Panc1 (cell line): Measurements from ENCODE around the gene CTAGE15. TPM values are rescaled to one million over a fixed set of nuclear protein-coding genes. Genes with fewer than 3 reads are reported as not detected.
A peak's percentile ranks its signal among the peaks of the same experiment; 100 is the strongest.
"Not testable (repeated sequence)": the region's sequence is repeated elsewhere in the genome, so short reads cannot be mapped to it uniquely, and the experiment has no call there.

ENCODE experiments used
- ATAC-seq: fragments of 200-7000 bp; cut with Tn5 transposase; 2 replicates; pipeline ENCODE4 v1.9.1; 2020; ENCODE audit warnings: mild to moderate bottlenecking, moderate library complexity
- BruUV-seq: library from RNA; stranded (reverse); fragments of 400-500 nt; replicated peaks from 2 replicates; lab custom pipeline; 2021; lab: Mats Ljungman, UMichigan
- CTCF ChIA-PET: fragments of 300-600 bp; sonication (Branson Sonifier 250); formaldehyde crosslinking; loops from one replicate; lab custom pipeline; 2022; ENCODE audit warnings: antibody characterized with exemption; lab: Charles Lee
- POLR2A ChIA-PET: fragments of 300-600 bp; sonication (Branson Sonifier 250); formaldehyde crosslinking; loops from one replicate; lab custom pipeline; 2022; ENCODE audit warnings: antibody characterized with exemption; lab: Charles Lee
- DNase-seq: peaks from one replicate; pipeline ENCODE4 v3.0.0-alpha.2; 2010; ENCODE audit warnings: low read depth, low spot score
- H3K27ac ChIP-seq: 2 replicates; pipeline ENCODE4 v1.5.1; 2011; ENCODE audit warnings: mild to moderate bottlenecking, low read length, inconsistent platforms
- H3K27me3 ChIP-seq: fragments of 200-500 bp; sonication (Bioruptor generic); 2 replicates; pipeline ENCODE4 v1.6.0; 2014; ENCODE audit warnings: low read length, inconsistent platforms; ENCODE audit not compliant: control insufficient read depth, insufficient read depth
- H3K36me3 ChIP-seq: fragments of 200-500 bp; sonication (Bioruptor generic); 2 replicates; pipeline ENCODE4 v1.5.1; 2014; ENCODE audit warnings: inconsistent platforms, mild to moderate bottlenecking, low read length, moderate library complexity; ENCODE audit not compliant: control insufficient read depth, insufficient read depth
- H3K4me1 ChIP-seq: 2 replicates; pipeline ENCODE4 v1.5.1; 2011; ENCODE audit warnings: inconsistent platforms, mild to moderate bottlenecking, low read length, moderate library complexity; ENCODE audit not compliant: control insufficient read depth, insufficient read depth
- H3K4me3 ChIP-seq, 2 experiments: 2 replicates each; pipeline ENCODE4 v1.5.1; 2011 to 2012; ENCODE audit warnings: low read depth in 2 of 2, low read length in 2 of 2, mild to moderate bottlenecking in 2 of 2, inconsistent platforms in 1 of 2, moderate library complexity in 1 of 2
- H3K9me3 ChIP-seq: fragments of 200-500 bp; sonication (Bioruptor generic); 2 replicates; pipeline ENCODE4 v1.5.1; 2014; ENCODE audit warnings: low read depth, mild to moderate bottlenecking, inconsistent platforms, low read length, moderate library complexity; ENCODE audit not compliant: control insufficient read depth, insufficient read depth
- in situ Hi-C: cut with HindIII; loops from 2 replicates; pipeline ENCODE4 v1.10.0; 2016; ENCODE audit warnings: low sequenced_read_pairs, low pct_unique_long_range_greater_than_20kb
- intact Hi-C: fragments of 100-400 bp; cut with micrococcal nuclease; formaldehyde crosslinking; loops from one replicate; pipeline ENCODE4 v1.10.0; 2022; ENCODE audit not compliant: unreplicated experiment
- total RNA-seq: library from RNA; stranded (reverse); gene quantifications from one replicate; pipeline ENCODE4 v1.2.1, GENCODE V29; 2021; ENCODE audit not compliant: unreplicated experiment

The CTAGE15 gene
- total RNA-seq, 1 experiment from 2014 or later: 0.46 TPM

GRCh38 chr7:143603549-143603948 lies 31.9 kb downstream of the CTAGE15 start:
- H3K9me3 ChIP-seq, in situ Hi-C loops, intact Hi-C loops, DNase-seq, POLR2A ChIA-PET, BruUV-seq, H3K4me3 ChIP-seq, ATAC-seq, H3K36me3 ChIP-seq, H3K27ac ChIP-seq, CTCF ChIA-PET, H3K4me1 ChIP-seq, H3K27me3 ChIP-seq: not testable (repeated sequence)

GRCh38 chr7:143606088-143606487 lies 34.5 kb downstream of the CTAGE15 start:
- H3K4me1 ChIP-seq, CTCF ChIA-PET, H3K4me3 ChIP-seq, DNase-seq, intact Hi-C loops, H3K9me3 ChIP-seq, H3K36me3 ChIP-seq, H3K27me3 ChIP-seq, H3K27ac ChIP-seq, in situ Hi-C loops, ATAC-seq, POLR2A ChIA-PET: not testable (repeated sequence)
- TSS peak; percentile 60 for BruUV-seq

- ATAC-seq, POLR2A ChIA-PET, CTCF ChIA-PET, H3K9me3 ChIP-seq, DNase-seq, H3K27me3 ChIP-seq, intact Hi-C loops, H3K4me1 ChIP-seq, H3K27ac ChIP-seq, in situ Hi-C loops, H3K4me3 ChIP-seq, BruUV-seq, H3K36me3 ChIP-seq: not testable (repeated sequence)
Measured at GRCh38 chr7:143615545-143615944, 43.9 kb downstream of the CTAGE15 start.

GRCh38 chr7:143617204-143617603 lies 45.6 kb downstream of the CTAGE15 start:
- in situ Hi-C loops, POLR2A ChIA-PET, intact Hi-C loops, H3K36me3 ChIP-seq, H3K27me3 ChIP-seq, DNase-seq, ATAC-seq, H3K27ac ChIP-seq, H3K4me3 ChIP-seq, H3K4me1 ChIP-seq, BruUV-seq, CTCF ChIA-PET, H3K9me3 ChIP-seq: not testable (repeated sequence)

- BruUV-seq, H3K27me3 ChIP-seq, in situ Hi-C loops, H3K36me3 ChIP-seq, H3K4me3 ChIP-seq, DNase-seq, H3K9me3 ChIP-seq, CTCF ChIA-PET, H3K4me1 ChIP-seq, POLR2A ChIA-PET, H3K27ac ChIP-seq, intact Hi-C loops: not testable (repeated sequence)
- ATAC-seq: peak; percentile 73
Measured at GRCh38 chr7:143620058-143620457, 48.5 kb downstream of the CTAGE15 start.

GRCh38 chr7:143620646-143621045 lies 49.0 kb downstream of the CTAGE15 start, which contains the start of gene TCAF2:
Gene TCAF2 (plus strand): TSS chr7:143620974.
- H3K4me3 ChIP-seq, H3K27ac ChIP-seq, H3K27me3 ChIP-seq, DNase-seq, BruUV-seq, in situ Hi-C loops, H3K4me1 ChIP-seq, H3K9me3 ChIP-seq, CTCF ChIA-PET, POLR2A ChIA-PET, H3K36me3 ChIP-seq, intact Hi-C loops: not testable (repeated sequence)
- peak; percentile 98 for ATAC-seq

- CTCF ChIA-PET, H3K27me3 ChIP-seq, H3K36me3 ChIP-seq, H3K9me3 ChIP-seq, BruUV-seq, POLR2A ChIA-PET, in situ Hi-C loops, DNase-seq, H3K27ac ChIP-seq, H3K4me1 ChIP-seq, H3K4me3 ChIP-seq, intact Hi-C loops: not testable (repeated sequence)
- ATAC-seq: peak; percentile 5; the same call in 1 of the 2 replicates
Measured at GRCh38 chr7:143621175-143621574, 49.6 kb downstream of the CTAGE15 start.

- H3K27me3 ChIP-seq, H3K27ac ChIP-seq, in situ Hi-C loops, intact Hi-C loops, CTCF ChIA-PET, H3K4me3 ChIP-seq, H3K9me3 ChIP-seq, H3K36me3 ChIP-seq, POLR2A ChIA-PET, DNase-seq, ATAC-seq, BruUV-seq, H3K4me1 ChIP-seq: not testable (repeated sequence)
Measured at GRCh38 chr7:143622130-143622529, 50.5 kb downstream of the CTAGE15 start.
